Mesenchymal stem cell (in vitro differentiated cells and primary cell): Measurements from ENCODE around the gene RTF2.
A peak's percentile ranks its signal among the peaks of the same experiment; 100 is the strongest.

ENCODE experiments used
- DNase-seq: peaks from one replicate; pipeline ENCODE4 v3.0.0-alpha.2; 2013
- H2AFZ ChIP-seq: one replicate; pipeline ENCODE4 v1.6.1; 2013; ENCODE audit warnings: low read depth, mild to moderate bottlenecking, control low read depth, inconsistent platforms, low read length, moderate library complexity
- H2AK5ac ChIP-seq: 2 replicates; pipeline ENCODE4 v1.6.1; 2013; ENCODE audit warnings: low read length, moderate library complexity, mild to moderate bottlenecking, inconsistent platforms; ENCODE audit not compliant: severe bottlenecking
- H2BK120ac ChIP-seq: one replicate; pipeline ENCODE4 v1.6.1; 2013; ENCODE audit warnings: low read depth, mild to moderate bottlenecking, inconsistent platforms, low read length, moderate library complexity
- H2BK12ac ChIP-seq, 2 experiments: one replicate each; pipeline ENCODE4 v1.6.1; 2013; ENCODE audit warnings: inconsistent platforms in 2 of 2, low read length in 2 of 2, mild to moderate bottlenecking in 2 of 2, moderate library complexity in 2 of 2, control low read depth in 1 of 2
- H2BK15ac ChIP-seq: one replicate; pipeline ENCODE4 v1.6.1; 2013; ENCODE audit warnings: mild to moderate bottlenecking, low read depth, inconsistent platforms; ENCODE audit not compliant: poor library complexity, severe bottlenecking
- H2BK5ac ChIP-seq: 2 replicates; pipeline ENCODE4 v1.6.1; 2013; ENCODE audit warnings: low read depth, mild to moderate bottlenecking, low read length, control low read depth, inconsistent platforms; ENCODE audit not compliant: poor library complexity, severe bottlenecking
- H3K14ac ChIP-seq, 2 experiments: one replicate each; pipeline ENCODE4 v1.6.1; 2013; ENCODE audit warnings: inconsistent platforms in 2 of 2, low read length in 2 of 2, control low read depth in 1 of 2, mild to moderate bottlenecking in 1 of 2, moderate library complexity in 1 of 2
- H3K18ac ChIP-seq, 2 experiments: one replicate each; pipeline ENCODE4 v1.6.1; 2013; ENCODE audit warnings: inconsistent platforms in 2 of 2, low read length in 2 of 2, control low read depth in 1 of 2, low read depth in 1 of 2, mild to moderate bottlenecking in 1 of 2
- H3K23ac ChIP-seq, 2 experiments: one replicate each; pipeline ENCODE4 v1.6.1; 2013; ENCODE audit warnings: inconsistent platforms in 2 of 2, low read length in 2 of 2, mild to moderate bottlenecking in 2 of 2, moderate library complexity in 2 of 2, control low read depth in 1 of 2
- H3K27ac ChIP-seq: 2 replicates; pipeline ENCODE4 v1.5.1; 2013; ENCODE audit warnings: mild to moderate bottlenecking, moderate library complexity, low read length, control low read depth, inconsistent platforms; ENCODE audit not compliant: poor library complexity, severe bottlenecking
- H3K27me3 ChIP-seq, 2 experiments: 2 replicates each; pipeline versions ENCODE4 v1.6.1 to v1.7.0; 2013; ENCODE audit warnings: low read length in 2 of 2, mild to moderate bottlenecking in 2 of 2, moderate library complexity in 2 of 2, control low read depth in 1 of 2, inconsistent platforms in 1 of 2; ENCODE audit not compliant: control insufficient read depth in 1 of 2, insufficient read depth in 1 of 2
- H3K36me3 ChIP-seq, 2 experiments: 2 replicates each; pipeline versions ENCODE4 v1.6.1 to v1.7.0; 2013; ENCODE audit warnings: low read length in 2 of 2, control low read depth in 1 of 2, inconsistent platforms in 1 of 2, low read depth in 1 of 2, mild to moderate bottlenecking in 1 of 2; ENCODE audit not compliant: insufficient read depth in 2 of 2, control insufficient read depth in 1 of 2
- H3K4ac ChIP-seq, 2 experiments: one replicate each; pipeline ENCODE4 v1.6.1; 2013; ENCODE audit warnings: inconsistent platforms in 2 of 2, low read length in 2 of 2, mild to moderate bottlenecking in 2 of 2, moderate library complexity in 2 of 2, control low read depth in 1 of 2, low read depth in 1 of 2
- H3K4me1 ChIP-seq: 2 replicates; pipeline ENCODE4 v1.6.1; 2013; ENCODE audit warnings: low read depth, low read length, control low read depth; ENCODE audit not compliant: control insufficient read depth, insufficient read depth
- H3K4me2 ChIP-seq: 2 replicates; pipeline ENCODE4 v1.6.1; 2013; ENCODE audit warnings: low read length, mild to moderate bottlenecking, inconsistent platforms; ENCODE audit not compliant: poor library complexity, severe bottlenecking
- H3K4me3 ChIP-seq, 2 experiments: 2 replicates each; pipeline versions ENCODE4 v1.5.1 to v1.7.0; 2013; ENCODE audit warnings: low read length in 2 of 2, mild to moderate bottlenecking in 2 of 2, control low read depth in 1 of 2, low read depth in 1 of 2; ENCODE audit not compliant: insufficient read depth in 1 of 2
- H3K79me1 ChIP-seq: replicated peaks from 2 replicates; pipeline ENCODE4 v1.6.1; 2013; ENCODE audit warnings: mild to moderate bottlenecking, control low read depth, low read length, inconsistent platforms; ENCODE audit not compliant: poor library complexity, severe bottlenecking
- H3K9ac ChIP-seq: 2 replicates; pipeline ENCODE4 v1.7.0; 2013; ENCODE audit warnings: mild to moderate bottlenecking, low read length, moderate library complexity
- H3K9me3 ChIP-seq: 2 replicates; pipeline ENCODE4 v1.7.0; 2013; ENCODE audit warnings: mild to moderate bottlenecking, low read length; ENCODE audit not compliant: control insufficient read depth
- H4K8ac ChIP-seq: one replicate; pipeline ENCODE4 v1.6.1; 2013; ENCODE audit warnings: inconsistent platforms, mild to moderate bottlenecking, low read length, moderate library complexity
- H4K91ac ChIP-seq: one replicate; pipeline ENCODE4 v1.6.1; 2013; ENCODE audit warnings: mild to moderate bottlenecking, low read length, inconsistent platforms
- WGBS: methylation state at CpG from one replicate; pipeline ENCODE4 v1.1.7; 2013; ENCODE audit warnings: mixed read lengths; 5-methylcytosine and 5-hydroxymethylcytosine counted together

RTF2 gene

DNA sequence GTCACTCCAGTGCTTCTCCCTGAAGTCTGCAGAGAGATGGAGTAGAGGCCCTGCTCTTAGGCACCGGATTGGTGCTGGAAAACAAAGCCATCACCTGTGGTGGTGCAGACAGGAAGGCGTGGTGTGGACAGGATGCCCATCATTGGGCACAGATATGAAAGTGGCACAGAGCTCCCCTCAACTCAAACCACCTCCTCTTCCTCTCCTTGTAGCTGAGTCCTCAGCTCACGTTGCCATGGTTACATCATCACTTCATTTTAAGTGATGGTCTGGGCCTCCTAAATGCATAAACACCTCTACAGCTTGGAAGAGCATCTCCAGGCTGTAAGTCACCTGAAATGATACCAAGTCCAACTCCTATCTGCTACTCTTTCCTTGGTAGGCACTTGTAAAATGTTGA is 8.0 kb upstream of the RTF2 start:
- H3K79me1 ChIP-seq: no peaks in the 10 kb centered on the region
- no peak overlapping the region for H3K18ac ChIP-seq
- no peaks in the 10 kb centered on the region for H3K27me3 ChIP-seq
- H3K4me1 ChIP-seq: no peaks in the 10 kb centered on the region
- no peak overlapping the region for H3K27ac ChIP-seq
- no peak overlapping the region for H3K4me2 ChIP-seq
- no peak overlapping the region for H3K9ac ChIP-seq
- H2AFZ ChIP-seq: no peak overlapping the region
- no peak overlapping the region for H3K4me3 ChIP-seq
- no peak overlapping the region for H3K4ac ChIP-seq
- H4K91ac ChIP-seq: no peak overlapping the region
- H2BK12ac ChIP-seq: no peak overlapping the region
- H2AK5ac ChIP-seq: no peak overlapping the region
- H2BK120ac ChIP-seq: no peak overlapping the region
- no peak overlapping the region for H3K14ac ChIP-seq
- DNase-seq: no peak
- H3K9me3 ChIP-seq: no peaks in the 10 kb centered on the region
- H2BK5ac ChIP-seq: no peak overlapping the region
- H4K8ac ChIP-seq: no peak overlapping the region
- WGBS: 70% methylated on average over 3 of the region's 3 CpGs
- H3K23ac ChIP-seq: peak overlapping the region in 1 of 2 experiments; percentile 72
- H2BK15ac ChIP-seq: no peak overlapping the region
- H3K36me3 ChIP-seq: no peaks in the 10 kb centered on the region

DNA sequence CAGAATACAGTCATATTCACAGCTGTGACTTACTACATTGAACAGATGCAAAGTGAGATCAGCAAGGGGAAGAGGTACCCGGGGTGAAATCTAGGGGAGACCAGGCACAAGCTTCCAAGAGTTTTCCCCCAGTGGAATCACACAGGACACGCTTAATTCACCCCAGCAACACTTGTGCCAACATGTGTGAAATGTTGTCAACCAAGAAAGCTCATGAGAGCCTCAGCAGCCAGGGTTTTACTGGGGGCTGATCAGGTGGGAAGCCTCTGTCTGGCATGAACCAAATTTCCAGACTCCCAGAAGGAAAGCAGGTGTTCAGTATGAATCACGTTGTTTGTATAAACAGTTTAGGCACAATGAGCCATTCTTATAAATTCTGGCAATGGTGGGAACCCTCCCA is 6.9 kb upstream of the RTF2 start:
- Histone ChIP-seq H3K14ac (no peak overlapping the region), H2AFZ (no peak overlapping the region), H3K18ac (no peak overlapping the region), H3K4me2 (no peak overlapping the region), H3K9ac (no peak overlapping the region), H3K9me3 (no peaks in the 10 kb centered on the region), H2BK15ac (no peak overlapping the region), H3K23ac (no peak overlapping the region), H3K27ac (no peak overlapping the region), H3K4me1 (no peaks in the 10 kb centered on the region), H3K4ac (no peak overlapping the region), H2BK5ac (no peak overlapping the region), H4K8ac (no peak overlapping the region), H3K79me1 (no peaks in the 10 kb centered on the region), H3K4me3 (no peak overlapping the region), H2BK120ac (no peak overlapping the region), H4K91ac (no peak overlapping the region), H3K36me3 (no peaks in the 10 kb centered on the region), H2AK5ac (no peak overlapping the region), H2BK12ac (no peak overlapping the region), H3K27me3 (no peaks in the 10 kb centered on the region)
- no peak for DNase-seq
- 53% methylated on average over 3 of the region's 3 CpGs for WGBS

DNA sequence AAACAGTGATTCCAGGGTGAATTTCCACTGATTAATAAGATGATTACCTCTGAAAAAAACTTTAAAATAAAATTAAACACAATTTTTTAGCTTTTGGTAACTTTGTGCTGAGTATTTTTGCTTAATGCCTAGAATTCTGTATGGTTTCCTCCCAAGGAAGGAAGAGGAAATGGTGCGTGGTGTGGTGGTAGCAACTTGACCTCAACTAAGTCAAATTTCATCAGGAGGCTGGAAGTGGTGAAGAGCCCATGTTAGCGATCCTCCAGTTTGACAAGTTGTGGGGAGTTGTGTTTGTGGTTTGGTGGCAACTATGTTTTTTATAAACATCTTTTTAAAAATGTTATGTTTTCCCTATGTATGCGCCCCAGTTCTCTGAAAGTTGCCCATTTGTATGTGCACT is 5.0 kb upstream of the RTF2 start:
- DNase-seq: no peak
- no peak overlapping the region for H3K4me3 ChIP-seq
- no peak overlapping the region for H3K4ac ChIP-seq
- H3K18ac ChIP-seq: no peak overlapping the region
- H4K8ac ChIP-seq: no peak overlapping the region
- H2BK5ac ChIP-seq: no peak overlapping the region
- H3K27ac ChIP-seq: no peak overlapping the region
- no peak overlapping the region for H4K91ac ChIP-seq
- no peaks in the 10 kb centered on the region for H3K9me3 ChIP-seq
- H3K27me3 ChIP-seq: no peaks in the 10 kb centered on the region
- WGBS: 95% methylated on average over 2 of the region's 3 CpGs
- no peak overlapping the region for H2BK12ac ChIP-seq
- no peak overlapping the region for H2BK120ac ChIP-seq
- no peak overlapping the region for H3K14ac ChIP-seq
- no peak overlapping the region for H3K23ac ChIP-seq
- H3K4me1 ChIP-seq: no peaks in the 10 kb centered on the region
- H3K79me1 ChIP-seq: no peaks in the 10 kb centered on the region
- H2AFZ ChIP-seq: no peak overlapping the region
- no peak overlapping the region for H3K9ac ChIP-seq
- no peak overlapping the region for H2AK5ac ChIP-seq
- H2BK15ac ChIP-seq: no peak overlapping the region
- H3K36me3 ChIP-seq: no peaks in the 10 kb centered on the region
- H3K4me2 ChIP-seq: no peak overlapping the region

DNA sequence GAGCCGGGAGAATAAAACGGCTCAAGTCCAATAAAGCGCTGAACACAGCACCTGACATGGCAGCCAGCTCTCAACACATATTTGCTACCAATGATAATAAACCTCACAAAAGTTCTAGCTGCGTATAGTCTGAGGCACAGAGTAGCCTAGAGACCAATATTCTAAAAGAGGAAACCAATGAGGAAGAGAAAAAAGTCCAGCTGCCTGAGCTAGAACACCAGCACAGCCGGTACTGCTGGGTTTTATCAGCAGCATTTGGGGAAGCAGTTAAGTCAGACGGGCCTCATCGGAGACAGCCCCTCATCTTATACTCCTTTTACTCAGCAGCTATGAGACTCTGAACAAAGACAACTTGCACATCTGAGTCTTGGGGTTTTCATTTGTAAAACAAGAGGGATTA is 2.4 kb upstream of the RTF2 start:
- Histone ChIP-seq H3K4me3 (no peak overlapping the region), H2BK15ac (no peak overlapping the region), H3K4me2 (no peak overlapping the region), H3K23ac (no peak overlapping the region), H3K4ac (no peak overlapping the region), H2AK5ac (no peak overlapping the region), H3K27ac (no peak overlapping the region), H3K36me3 (peaks cover 0 to 8% of the 10 kb centered on the region in 2 experiments), H2BK120ac (no peak overlapping the region), H3K4me1 (no peaks in the 10 kb centered on the region), H3K79me1 (peaks cover 2% of the 10 kb centered on the region), H3K18ac (no peak overlapping the region), H4K8ac (no peak overlapping the region), H3K9me3 (no peaks in the 10 kb centered on the region), H3K9ac (no peak overlapping the region), H2BK5ac (no peak overlapping the region), H2AFZ (no peak overlapping the region), H2BK12ac (no peak overlapping the region), H3K14ac (no peak overlapping the region), H4K91ac (no peak overlapping the region), H3K27me3 (no peaks in the 10 kb centered on the region)
- no peak for DNase-seq
- 85% methylated on average over 7 of the region's 7 CpGs for WGBS
